H9 (cell line): ENCODE measurements around the gene HLA-A. TPM values are rescaled to one million over a fixed set of nuclear protein-coding genes. Genes with fewer than 3 reads are reported as not detected.

Source experiments
- DNase-seq: peaks from one replicate; pipeline ENCODE4 v3.0.0-alpha.2; 2017
- H2AFZ ChIP-seq: one replicate; pipeline ENCODE4 v1.6.1; 2013; ENCODE audit warnings: mild to moderate bottlenecking, low read length, control low read depth, moderate library complexity
- H2AK5ac ChIP-seq: 2 replicates; pipeline ENCODE4 v1.6.1; 2013; ENCODE audit warnings: low read length, control low read depth, mixed read lengths; ENCODE audit not compliant: insufficient read length
- H2BK120ac ChIP-seq: one replicate; pipeline ENCODE4 v1.6.1; 2013; ENCODE audit warnings: low read depth, mild to moderate bottlenecking, low read length, control low read depth, inconsistent platforms; ENCODE audit not compliant: poor library complexity, severe bottlenecking
- H2BK12ac ChIP-seq: 2 replicates; pipeline ENCODE4 v1.6.1; 2013; ENCODE audit warnings: low read length, control low read depth, mixed read lengths, low read depth; ENCODE audit not compliant: insufficient read length
- H2BK15ac ChIP-seq: 2 replicates; pipeline ENCODE4 v1.6.1; 2013; ENCODE audit warnings: low read depth, low read length, control low read depth
- H2BK20ac ChIP-seq: one replicate; pipeline ENCODE4 v1.6.1; 2013; ENCODE audit warnings: low read depth, mild to moderate bottlenecking, low read length, control low read depth, inconsistent platforms; ENCODE audit not compliant: poor library complexity, severe bottlenecking
- H2BK5ac ChIP-seq: 2 replicates; pipeline ENCODE4 v1.6.1; 2013; ENCODE audit warnings: low read length, control low read depth, mixed read lengths; ENCODE audit not compliant: insufficient read length
- H3K14ac ChIP-seq: 2 replicates; pipeline ENCODE4 v1.6.1; 2013; ENCODE audit warnings: low read length, control low read depth; ENCODE audit not compliant: insufficient read depth
- H3K18ac ChIP-seq: 2 replicates; pipeline ENCODE4 v1.6.1; 2013; ENCODE audit warnings: low read depth, mild to moderate bottlenecking, mixed read lengths, low read length, control low read depth; ENCODE audit not compliant: insufficient read length
- H3K23ac ChIP-seq: 2 replicates; pipeline ENCODE4 v1.6.1; 2013; ENCODE audit warnings: low read length, control low read depth, mixed read lengths, low read depth; ENCODE audit not compliant: insufficient read length
- H3K23me2 ChIP-seq: 2 replicates; pipeline ENCODE4 v1.6.1; 2013; ENCODE audit warnings: low read depth, mild to moderate bottlenecking, mixed read lengths, low read length, control low read depth; ENCODE audit not compliant: insufficient read length, poor library complexity, severe bottlenecking
- H3K27ac ChIP-seq: 2 replicates; pipeline ENCODE4 v1.5.1; 2013; ENCODE audit warnings: low read length, control low read depth, mixed read lengths, low read depth; ENCODE audit not compliant: insufficient read length
- H3K27me3 ChIP-seq: 2 replicates; pipeline ENCODE4 v1.6.1; 2013; ENCODE audit warnings: low read length, control low read depth, inconsistent platforms; ENCODE audit not compliant: insufficient read depth
- H3K4ac ChIP-seq: 2 replicates; pipeline ENCODE4 v1.6.1; 2013; ENCODE audit warnings: low read depth, mild to moderate bottlenecking, control low read depth, inconsistent platforms, low read length, moderate library complexity
- H3K4me1 ChIP-seq: 2 replicates; pipeline ENCODE4 v1.6.1; 2013; ENCODE audit warnings: low read length, control low read depth, inconsistent platforms; ENCODE audit not compliant: insufficient read depth
- H3K4me2 ChIP-seq: 2 replicates; pipeline ENCODE4 v1.6.1; 2013; ENCODE audit warnings: low read length, control low read depth, mixed read lengths; ENCODE audit not compliant: insufficient read length, insufficient read depth
- H3K56ac ChIP-seq: 2 replicates; pipeline ENCODE4 v1.6.1; 2013; ENCODE audit warnings: low read depth, mild to moderate bottlenecking, mixed read lengths, low read length, control low read depth; ENCODE audit not compliant: insufficient read length
- H3K79me1 ChIP-seq: 2 replicates; pipeline ENCODE4 v1.6.1; 2013; ENCODE audit warnings: low read depth, mild to moderate bottlenecking, moderate library complexity, low read length, control low read depth, inconsistent platforms; ENCODE audit not compliant: insufficient read depth, poor library complexity, severe bottlenecking
- H3K79me2 ChIP-seq: 2 replicates; pipeline ENCODE4 v1.6.1; 2013; ENCODE audit warnings: low read length, control low read depth, inconsistent platforms; ENCODE audit not compliant: insufficient read depth
- H3K9ac ChIP-seq: 2 replicates; pipeline ENCODE4 v1.6.1; 2013; ENCODE audit warnings: low read length, control low read depth, mixed read lengths; ENCODE audit not compliant: insufficient read length; ENCODE audit errors: extremely low read depth
- H3K9me3 ChIP-seq: one replicate; pipeline ENCODE4 v1.6.1; 2013; ENCODE audit warnings: low read depth, low read length, inconsistent platforms; ENCODE audit not compliant: control insufficient read depth
- H3T11ph ChIP-seq: one replicate; pipeline ENCODE4 v1.6.1; 2013; ENCODE audit warnings: mild to moderate bottlenecking, low read length, control low read depth, inconsistent platforms
- H4K20me1 ChIP-seq: one replicate; pipeline ENCODE4 v1.6.1; 2013; ENCODE audit not compliant: control insufficient read depth, insufficient read length, insufficient read depth
- H4K5ac ChIP-seq: 2 replicates; pipeline ENCODE4 v1.6.1; 2013; ENCODE audit warnings: low read depth, mild to moderate bottlenecking, mixed read lengths, low read length, control low read depth; ENCODE audit not compliant: insufficient read length
- H4K8ac ChIP-seq: replicated peaks from 2 replicates; pipeline ENCODE4 v1.6.1; 2013; ENCODE audit warnings: low read length, control low read depth, mixed read lengths, low read depth; ENCODE audit not compliant: insufficient read length
- H4K91ac ChIP-seq: 2 replicates; pipeline ENCODE4 v1.6.1; 2013; ENCODE audit warnings: low read depth, mild to moderate bottlenecking, moderate library complexity, mixed read lengths, low read length, control low read depth; ENCODE audit not compliant: insufficient read length
- H3K27ac Mint-ChIP-seq, 3 experiments: 2 replicates in 2 of 3; 3 replicates in 1 of 3; pipeline ENCODE4 v1.8.0; 2020 to 2021; ENCODE audit warnings: mixed read lengths in 3 of 3, mild to moderate bottlenecking in 1 of 3, moderate library complexity in 1 of 3
- H3K27me3 Mint-ChIP-seq: 2 replicates; pipeline ENCODE4 v1.8.0; 2021; ENCODE audit warnings: low read depth, mild to moderate bottlenecking, moderate library complexity, mixed read lengths
- H3K36me3 Mint-ChIP-seq, 3 experiments: 2 replicates in 2 of 3; 3 replicates in 1 of 3; pipeline ENCODE4 v1.8.0; 2020 to 2021; ENCODE audit warnings: low read depth in 3 of 3, mixed read lengths in 3 of 3; ENCODE audit not compliant: insufficient read depth in 1 of 3
- H3K4me1 Mint-ChIP-seq, 2 experiments: 2 replicates each; pipeline ENCODE4 v1.8.0; 2020; ENCODE audit warnings: mixed read lengths in 2 of 2
- H3K4me3 Mint-ChIP-seq, 2 experiments: 2 replicates in 1 of 2; 3 replicates in 1 of 2; pipeline ENCODE4 v1.8.0; 2020 to 2021; ENCODE audit warnings: mild to moderate bottlenecking in 2 of 2, mixed read lengths in 2 of 2, moderate library complexity in 1 of 2
- H3K9me3 Mint-ChIP-seq, 2 experiments: 2 replicates in 1 of 2; 3 replicates in 1 of 2; pipeline ENCODE4 v1.8.0; 2020; ENCODE audit warnings: mild to moderate bottlenecking in 2 of 2, mixed read lengths in 2 of 2, moderate library complexity in 1 of 2
- WGBS: extraction: QIAGEN DNeasy Blood & Tissue Kit; methylation state at CpG from one replicate; pipeline ENCODE4 v1.1.7; 2013; ENCODE audit warnings: missing lambda C conversion rate, low lambda C conversion rate, mixed read lengths; ENCODE audit not compliant: insufficient read length; ENCODE audit errors: extremely low coverage; 5-methylcytosine and 5-hydroxymethylcytosine counted together
- total RNA-seq: library from RNA; stranded (reverse); gene quantifications from 2 replicates; pipeline ENCODE4 v1.2.1, GENCODE V29; 2021
- TF ChIP-seq, protein P1 (sequence below): fragments of 200-600 bp; sonication (generic); conservative IDR thresholded peaks from 3 replicates; pipeline ENCODE4 v1.8.0; 2021; ENCODE audit warnings: antibody characterized with exemption, mild to moderate bottlenecking

The HLA-A gene
- total RNA-seq, 1 experiment from 2014 or later = 248 TPM

DNA sequence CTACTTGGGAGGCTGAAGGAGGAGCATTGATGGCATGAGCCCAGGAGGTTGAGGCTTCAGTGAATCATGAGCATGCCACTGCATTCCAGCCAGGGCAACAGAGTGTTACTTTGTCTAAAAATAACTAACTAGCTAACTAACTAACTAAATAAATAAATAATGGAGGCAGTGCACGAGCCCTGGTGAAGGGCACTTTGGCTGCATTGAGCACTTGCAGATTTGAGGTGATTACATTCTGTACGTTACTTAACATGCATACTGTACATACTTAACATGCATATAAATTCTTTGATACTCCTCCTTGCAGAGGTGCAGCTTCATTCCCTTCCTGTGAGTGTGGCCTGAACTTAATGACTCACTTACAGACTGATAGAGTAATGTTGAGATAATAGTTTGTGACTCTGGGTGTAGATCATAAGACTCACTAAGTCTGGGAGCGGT lies 10.7 kb downstream of the HLA-A start:
- no peak overlapping the region for H2BK15ac ChIP-seq
- whole genome bisulfite sequencing = no CpG with 5 or more reads among the region's 3 CpGs
- H3K18ac ChIP-seq = no peak overlapping the region
- H3K14ac ChIP-seq = no peak overlapping the region
- no peak for DNase-seq
- no peak overlapping the region for H4K8ac ChIP-seq
- Mint-ChIP-seq H3K4me1 (no peaks in the 10 kb centered on the region; a peak in 1 of 4 replicates), H3K27me3 (peaks cover 6% of the 10 kb centered on the region), H3K27ac (no peak overlapping the region), H3K9me3 (no peaks in the 10 kb centered on the region), H3K4me3 (no peak overlapping the region), H3K36me3 (0 out of 7 replicates have a peak, but pooled peaks cover 0 to 3% (median 0%) of the 10 kb centered on the region in 3 experiments)
- H3K23ac ChIP-seq = no peak overlapping the region
- H3K56ac ChIP-seq = no peak overlapping the region
- H3K4me1 ChIP-seq = no peaks in the 10 kb centered on the region
- no peak overlapping the region for H3K9ac ChIP-seq
- no peak overlapping the region for H3K4me2 ChIP-seq
- no peak overlapping the region for H2BK12ac ChIP-seq
- no peaks in the 10 kb centered on the region; the same call in 1 of the 2 replicates for H3K27me3 ChIP-seq
- no peak overlapping the region for H2AK5ac ChIP-seq
- H4K20me1 ChIP-seq = no peaks in the 10 kb centered on the region
- H4K5ac ChIP-seq = no peak overlapping the region
- no peak overlapping the region for H4K91ac ChIP-seq
- H3K4ac ChIP-seq = no peak overlapping the region
- H3K23me2 ChIP-seq = no peaks in the 10 kb centered on the region
- no peak overlapping the region for H2BK20ac ChIP-seq
- no peak overlapping the region for H2BK5ac ChIP-seq
- H2BK120ac ChIP-seq = no peak overlapping the region
- no peaks in the 10 kb centered on the region for H3K9me3 ChIP-seq
- TF ChIP-seq, protein P1, sequence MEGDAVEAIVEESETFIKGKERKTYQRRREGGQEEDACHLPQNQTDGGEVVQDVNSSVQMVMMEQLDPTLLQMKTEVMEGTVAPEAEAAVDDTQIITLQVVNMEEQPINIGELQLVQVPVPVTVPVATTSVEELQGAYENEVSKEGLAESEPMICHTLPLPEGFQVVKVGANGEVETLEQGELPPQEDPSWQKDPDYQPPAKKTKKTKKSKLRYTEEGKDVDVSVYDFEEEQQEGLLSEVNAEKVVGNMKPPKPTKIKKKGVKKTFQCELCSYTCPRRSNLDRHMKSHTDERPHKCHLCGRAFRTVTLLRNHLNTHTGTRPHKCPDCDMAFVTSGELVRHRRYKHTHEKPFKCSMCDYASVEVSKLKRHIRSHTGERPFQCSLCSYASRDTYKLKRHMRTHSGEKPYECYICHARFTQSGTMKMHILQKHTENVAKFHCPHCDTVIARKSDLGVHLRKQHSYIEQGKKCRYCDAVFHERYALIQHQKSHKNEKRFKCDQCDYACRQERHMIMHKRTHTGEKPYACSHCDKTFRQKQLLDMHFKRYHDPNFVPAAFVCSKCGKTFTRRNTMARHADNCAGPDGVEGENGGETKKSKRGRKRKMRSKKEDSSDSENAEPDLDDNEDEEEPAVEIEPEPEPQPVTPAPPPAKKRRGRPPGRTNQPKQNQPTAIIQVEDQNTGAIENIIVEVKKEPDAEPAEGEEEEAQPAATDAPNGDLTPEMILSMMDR = no peak
- no peak overlapping the region for H3K27ac ChIP-seq
- H2AFZ ChIP-seq = no peak overlapping the region
- no peak overlapping the region for H3T11ph ChIP-seq
- no peaks in the 10 kb centered on the region for H3K79me1 ChIP-seq
- H3K79me2 ChIP-seq = no peaks in the 10 kb centered on the region
